ENCODE results near the gene SLIT3.

Gene SLIT3

DNA sequence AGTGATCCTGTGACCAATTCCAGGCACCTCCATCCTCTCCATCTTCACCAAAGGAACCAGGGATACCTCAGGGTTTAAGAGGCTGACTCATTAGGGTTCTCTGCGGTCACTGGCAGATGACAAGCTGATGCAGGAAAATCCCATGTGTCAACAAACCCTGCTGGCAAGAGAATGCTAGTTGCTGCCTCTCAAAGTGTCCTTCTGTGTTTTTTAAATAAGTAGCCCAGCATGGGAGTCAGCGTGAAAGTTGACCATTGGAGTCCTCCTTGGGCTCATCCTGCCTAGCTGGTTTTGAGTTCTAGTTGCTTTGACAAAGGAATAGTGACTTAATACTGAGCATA, 200.2 kb downstream of the SLIT3 start:
- H3K27me3 ChIP-seq (ENCODE audit: insufficient read depth, poor library complexity, severe bottlenecking): no peaks in the 10 kb centered on the region
- no peak for DNase-seq (ENCODE audit: low read depth in 1 of 2, low spot score in 1 of 2)
- no peak for TF ChIP-seq GABPA (IDR thresholded peaks at IDR 0.05; ENCODE audit: low read depth)
- TF ChIP-seq, protein P1, sequence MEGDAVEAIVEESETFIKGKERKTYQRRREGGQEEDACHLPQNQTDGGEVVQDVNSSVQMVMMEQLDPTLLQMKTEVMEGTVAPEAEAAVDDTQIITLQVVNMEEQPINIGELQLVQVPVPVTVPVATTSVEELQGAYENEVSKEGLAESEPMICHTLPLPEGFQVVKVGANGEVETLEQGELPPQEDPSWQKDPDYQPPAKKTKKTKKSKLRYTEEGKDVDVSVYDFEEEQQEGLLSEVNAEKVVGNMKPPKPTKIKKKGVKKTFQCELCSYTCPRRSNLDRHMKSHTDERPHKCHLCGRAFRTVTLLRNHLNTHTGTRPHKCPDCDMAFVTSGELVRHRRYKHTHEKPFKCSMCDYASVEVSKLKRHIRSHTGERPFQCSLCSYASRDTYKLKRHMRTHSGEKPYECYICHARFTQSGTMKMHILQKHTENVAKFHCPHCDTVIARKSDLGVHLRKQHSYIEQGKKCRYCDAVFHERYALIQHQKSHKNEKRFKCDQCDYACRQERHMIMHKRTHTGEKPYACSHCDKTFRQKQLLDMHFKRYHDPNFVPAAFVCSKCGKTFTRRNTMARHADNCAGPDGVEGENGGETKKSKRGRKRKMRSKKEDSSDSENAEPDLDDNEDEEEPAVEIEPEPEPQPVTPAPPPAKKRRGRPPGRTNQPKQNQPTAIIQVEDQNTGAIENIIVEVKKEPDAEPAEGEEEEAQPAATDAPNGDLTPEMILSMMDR (IDR thresholded peaks at IDR 0.05; ENCODE audit: insufficient read depth, low read length): no peak
- TF ChIP-seq SPI1 (IDR thresholded peaks at IDR 0.05; ENCODE audit: borderline replicate concordance, low read depth): no peak
- no peak for TF ChIP-seq POLR2AphosphoS5 (IDR thresholded peaks at IDR 0.05; ENCODE audit: low read depth)
- TF ChIP-seq, protein P2, sequence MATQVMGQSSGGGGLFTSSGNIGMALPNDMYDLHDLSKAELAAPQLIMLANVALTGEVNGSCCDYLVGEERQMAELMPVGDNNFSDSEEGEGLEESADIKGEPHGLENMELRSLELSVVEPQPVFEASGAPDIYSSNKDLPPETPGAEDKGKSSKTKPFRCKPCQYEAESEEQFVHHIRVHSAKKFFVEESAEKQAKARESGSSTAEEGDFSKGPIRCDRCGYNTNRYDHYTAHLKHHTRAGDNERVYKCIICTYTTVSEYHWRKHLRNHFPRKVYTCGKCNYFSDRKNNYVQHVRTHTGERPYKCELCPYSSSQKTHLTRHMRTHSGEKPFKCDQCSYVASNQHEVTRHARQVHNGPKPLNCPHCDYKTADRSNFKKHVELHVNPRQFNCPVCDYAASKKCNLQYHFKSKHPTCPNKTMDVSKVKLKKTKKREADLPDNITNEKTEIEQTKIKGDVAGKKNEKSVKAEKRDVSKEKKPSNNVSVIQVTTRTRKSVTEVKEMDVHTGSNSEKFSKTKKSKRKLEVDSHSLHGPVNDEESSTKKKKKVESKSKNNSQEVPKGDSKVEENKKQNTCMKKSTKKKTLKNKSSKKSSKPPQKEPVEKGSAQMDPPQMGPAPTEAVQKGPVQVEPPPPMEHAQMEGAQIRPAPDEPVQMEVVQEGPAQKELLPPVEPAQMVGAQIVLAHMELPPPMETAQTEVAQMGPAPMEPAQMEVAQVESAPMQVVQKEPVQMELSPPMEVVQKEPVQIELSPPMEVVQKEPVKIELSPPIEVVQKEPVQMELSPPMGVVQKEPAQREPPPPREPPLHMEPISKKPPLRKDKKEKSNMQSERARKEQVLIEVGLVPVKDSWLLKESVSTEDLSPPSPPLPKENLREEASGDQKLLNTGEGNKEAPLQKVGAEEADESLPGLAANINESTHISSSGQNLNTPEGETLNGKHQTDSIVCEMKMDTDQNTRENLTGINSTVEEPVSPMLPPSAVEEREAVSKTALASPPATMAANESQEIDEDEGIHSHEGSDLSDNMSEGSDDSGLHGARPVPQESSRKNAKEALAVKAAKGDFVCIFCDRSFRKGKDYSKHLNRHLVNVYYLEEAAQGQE (IDR thresholded peaks at IDR 0.05; ENCODE audit: insufficient replicate concordance, low read depth): no peak
- H3K27ac ChIP-seq (replicated peaks): no peak overlapping the region
- H3K4me3 ChIP-seq (replicated peaks; ENCODE audit: insufficient read depth, low read length): no peak overlapping the region

DNA sequence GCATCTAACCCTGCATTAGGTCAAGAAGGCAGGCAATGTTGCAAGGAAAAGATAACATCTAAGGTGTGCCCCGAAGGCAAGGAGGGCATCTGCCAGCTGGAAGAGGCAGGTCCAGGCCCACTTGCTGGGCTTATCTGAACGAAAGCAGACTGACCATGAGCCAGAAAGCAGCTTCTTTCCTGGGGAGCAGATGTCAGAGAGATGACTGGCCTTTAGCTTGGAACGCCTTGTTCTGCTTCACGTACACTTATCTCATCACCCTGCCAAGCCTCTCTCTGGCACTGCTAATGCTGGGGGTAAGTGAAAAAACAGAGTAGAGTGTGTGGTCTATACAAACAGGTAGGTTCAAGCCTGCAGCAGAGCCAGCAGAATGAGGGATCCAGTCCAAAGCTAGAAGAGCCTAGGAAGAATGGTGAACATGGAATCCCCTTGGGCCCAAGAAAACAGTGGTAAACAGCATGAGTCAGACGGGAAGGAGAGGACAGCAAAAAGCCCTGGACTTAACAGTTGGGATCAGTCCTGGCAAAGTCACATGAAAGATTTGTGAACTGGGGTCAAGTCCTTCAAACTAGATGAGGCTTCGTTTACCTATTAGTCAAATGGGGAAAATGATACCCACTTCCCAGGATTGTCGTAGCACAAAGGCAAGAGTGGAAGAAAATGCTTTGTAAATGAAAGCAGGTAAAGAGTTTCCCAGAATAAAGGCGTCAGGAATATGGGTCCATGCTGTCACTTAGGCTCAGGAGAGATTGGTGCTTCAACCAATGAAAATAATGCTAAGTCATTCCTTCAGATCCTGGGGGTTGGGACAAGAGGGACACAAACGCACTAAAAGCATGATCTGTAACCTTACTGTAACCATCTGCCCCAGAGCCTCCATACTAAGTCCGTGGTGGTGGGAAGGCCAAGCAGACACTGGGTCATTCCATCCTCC, 200.9 kb downstream of the SLIT3 start:
- TF ChIP-seq SPI1 (IDR thresholded peaks at IDR 0.05; ENCODE audit: borderline replicate concordance, low read depth) (no peak), POLR2AphosphoS5 (IDR thresholded peaks at IDR 0.05; ENCODE audit: low read depth) (no peak), GABPA (IDR thresholded peaks at IDR 0.05; ENCODE audit: low read depth) (no peak)
- TF ChIP-seq, protein P1 (IDR thresholded peaks at IDR 0.05; ENCODE audit: insufficient read depth, low read length): no peak
- TF ChIP-seq, protein P2 (IDR thresholded peaks at IDR 0.05; ENCODE audit: insufficient replicate concordance, low read depth): no peak
- no peak overlapping the region for H3K27ac ChIP-seq (replicated peaks)
- no peak for DNase-seq (ENCODE audit: low read depth in 1 of 2, low spot score in 1 of 2)
- no peak overlapping the region for H3K4me3 ChIP-seq (replicated peaks; ENCODE audit: insufficient read depth, low read length)
- H3K27me3 ChIP-seq (ENCODE audit: insufficient read depth, poor library complexity, severe bottlenecking): no peaks in the 10 kb centered on the region

DNA sequence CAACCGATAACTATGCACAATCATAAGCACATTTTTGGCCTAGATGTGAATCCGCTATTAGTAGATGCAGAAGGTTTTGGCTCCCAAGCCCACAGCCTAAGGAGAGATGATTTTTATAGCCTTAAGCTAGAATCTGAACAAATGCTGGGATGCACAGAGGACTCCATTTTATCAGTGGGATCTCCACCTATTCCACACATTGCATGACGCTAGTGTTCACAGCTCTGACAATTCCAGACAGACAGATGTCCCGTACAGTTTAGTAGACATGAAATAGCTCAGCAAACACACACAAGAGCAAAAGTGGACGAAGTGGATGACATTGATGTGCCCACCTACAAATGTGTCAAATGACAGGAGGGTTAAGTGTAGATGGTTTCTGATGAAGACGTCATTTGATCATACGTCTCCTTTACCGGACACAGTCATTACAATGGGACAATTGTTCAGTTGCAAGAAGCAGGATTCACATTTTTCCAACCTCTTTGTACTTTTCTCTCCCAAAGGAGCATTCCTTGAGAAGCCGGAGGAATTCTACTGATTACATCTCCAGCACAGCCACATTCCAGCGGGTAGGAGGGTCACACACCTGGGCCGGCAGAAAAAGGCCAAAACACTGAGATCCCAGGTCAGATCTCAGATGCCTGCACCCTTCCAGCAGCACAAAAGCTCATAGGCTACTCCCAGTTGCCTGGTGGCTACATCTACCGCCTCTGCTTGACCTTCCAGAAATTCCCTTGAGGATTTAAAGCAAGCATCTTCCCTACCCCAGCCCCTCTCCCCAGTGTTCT, 202.4 kb downstream of the SLIT3 start:
- no peak for DNase-seq (ENCODE audit: low read depth in 1 of 2, low spot score in 1 of 2)
- no peak for TF ChIP-seq GABPA (IDR thresholded peaks at IDR 0.05; ENCODE audit: low read depth)
- TF ChIP-seq, protein P1 (IDR thresholded peaks at IDR 0.05; ENCODE audit: insufficient read depth, low read length): no peak
- TF ChIP-seq, protein P2 (IDR thresholded peaks at IDR 0.05; ENCODE audit: insufficient replicate concordance, low read depth): no peak
- H3K27me3 ChIP-seq (ENCODE audit: insufficient read depth, poor library complexity, severe bottlenecking): no peaks in the 10 kb centered on the region

More for the DNA sequence above, 202.4 kb downstream of the SLIT3 start:
- Histone ChIP-seq H3K27ac (replicated peaks) (no peak overlapping the region), H3K4me3 (replicated peaks; ENCODE audit: insufficient read depth, low read length) (no peak overlapping the region)
